ENCODE results near the gene CEPT1. TPM values are rescaled to one million over a fixed set of nuclear protein-coding genes. Genes with fewer than 3 reads are reported as not detected.

CEPT1 gene
- total and polyA plus RNA-seq, 2 donors (not counting 3 experiments of a cell fraction or from before 2014, with no cell fraction given) = 13.6 to 29.1 TPM

GRCh38 chr1:111142356-111142975, 2.4 kb downstream of the CEPT1 start:
- dilution Hi-C loops (cut with MboI; ENCODE audit: extremely low pct_ligation_motif_present, low sequenced_read_pairs) = no loop called here
- POLR2A ChIA-PET = no interaction called here

More at GRCh38 chr1:111142356-111142975, 2.4 kb downstream of the CEPT1 start:
- Histone ChIP-seq H3K79me2 (ENCODE audit: control insufficient read depth, insufficient read depth, low read length) (peaks cover 78% of the 10 kb centered on the region), H3K9ac (replicated peaks; ENCODE audit: extremely low read depth, insufficient read depth, low read length) (no peak overlapping the region), H3K9me3 (replicated peaks; ENCODE audit: control insufficient read depth, insufficient read depth, low read length) (no peaks in the 10 kb centered on the region), H3K4me1 (ENCODE audit: control insufficient read depth, extremely low read depth, insufficient read depth, low read length) (peaks cover 18% of the 10 kb centered on the region), H3K4me3 (replicated peaks in 1 of 3; ENCODE audit: insufficient read depth in 1 of 3, low read depth in 1 of 3, low read length in 3 of 3) (no peak overlapping the region), H3K27me3 (ENCODE audit: control insufficient read depth in 2 of 2, insufficient read depth in 2 of 2, low read length in 2 of 2) (no peaks in the 10 kb centered on the region), H3K36me3 (ENCODE audit: control insufficient read depth in 2 of 2, extremely low read depth in 1 of 2, insufficient read depth in 2 of 2, low read length in 2 of 2) (no peaks in the 10 kb centered on the region), H2AFZ (ENCODE audit: low read depth, low read length) (no peak overlapping the region), H3K4me2 (ENCODE audit: insufficient read depth, low read length) (no peak overlapping the region), H4K20me1 (replicated peaks; ENCODE audit: control insufficient read depth, extremely low read depth, insufficient read depth, low read length) (no peaks in the 10 kb centered on the region), H3K27ac (ENCODE audit: insufficient read depth, low read depth, low read length) (no peak overlapping the region), H3K9me1 (replicated peaks; ENCODE audit: control insufficient read depth, extremely low read depth, insufficient read depth, low read length) (no peaks in the 10 kb centered on the region)
- CTCF ChIA-PET = no interaction called here
- no peak for DNase-seq (ENCODE audit: low read depth, low spot score)
- intact Hi-C loops (cut with micrococcal nuclease) = loop anchor here (5.0 kb wide), 1 partner anchor 180 kb away; the partner anchor contains the start of gene LRIF1
- FAIRE-seq = no peak
- TF ChIP-seq MYC (IDR thresholded peaks at IDR 0.05; ENCODE audit: low read depth, low read length) (no peak), FOS (IDR thresholded peaks at IDR 0.05; ENCODE audit: borderline replicate concordance, insufficient read depth, low read length) (no peak), POLR2AphosphoS5 (IDR thresholded peaks at IDR 0.05; ENCODE audit: insufficient read depth, low read depth, low read length) (no peak), POLR2A (IDR thresholded peaks at IDR 0.05; ENCODE audit: low read depth, low read length) (no peak), GATA2 (IDR thresholded peaks at IDR 0.05; ENCODE audit: insufficient read depth, insufficient read length, low read depth, low read length) (no peak), JUN (IDR thresholded peaks at IDR 0.05; ENCODE audit: borderline replicate concordance, insufficient read depth, insufficient read length, low read depth) (no peak), MAX (IDR thresholded peaks at IDR 0.05; ENCODE audit: insufficient read depth, insufficient read length) (no peak), EZH2 (IDR thresholded peaks at IDR 0.05; ENCODE audit: borderline replicate concordance, low read depth, low read length, severe bottlenecking) (no peak)
- TF ChIP-seq, protein P1, sequence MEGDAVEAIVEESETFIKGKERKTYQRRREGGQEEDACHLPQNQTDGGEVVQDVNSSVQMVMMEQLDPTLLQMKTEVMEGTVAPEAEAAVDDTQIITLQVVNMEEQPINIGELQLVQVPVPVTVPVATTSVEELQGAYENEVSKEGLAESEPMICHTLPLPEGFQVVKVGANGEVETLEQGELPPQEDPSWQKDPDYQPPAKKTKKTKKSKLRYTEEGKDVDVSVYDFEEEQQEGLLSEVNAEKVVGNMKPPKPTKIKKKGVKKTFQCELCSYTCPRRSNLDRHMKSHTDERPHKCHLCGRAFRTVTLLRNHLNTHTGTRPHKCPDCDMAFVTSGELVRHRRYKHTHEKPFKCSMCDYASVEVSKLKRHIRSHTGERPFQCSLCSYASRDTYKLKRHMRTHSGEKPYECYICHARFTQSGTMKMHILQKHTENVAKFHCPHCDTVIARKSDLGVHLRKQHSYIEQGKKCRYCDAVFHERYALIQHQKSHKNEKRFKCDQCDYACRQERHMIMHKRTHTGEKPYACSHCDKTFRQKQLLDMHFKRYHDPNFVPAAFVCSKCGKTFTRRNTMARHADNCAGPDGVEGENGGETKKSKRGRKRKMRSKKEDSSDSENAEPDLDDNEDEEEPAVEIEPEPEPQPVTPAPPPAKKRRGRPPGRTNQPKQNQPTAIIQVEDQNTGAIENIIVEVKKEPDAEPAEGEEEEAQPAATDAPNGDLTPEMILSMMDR (IDR thresholded peaks at IDR 0.05; ENCODE audit: extremely low read depth in 1 of 2, insufficient read depth in 1 of 2, low read depth in 1 of 2, low read length in 2 of 2) = no peak
- no TSS peak for BruUV-seq (replicated peaks)

Measured in endothelial cell of umbilical vein (primary cell).